ENCODE results near the gene RPS28.

GRCh38 chr19:8310342-8311055 lies 10.8 kb upstream of the RPS28 start:
- no peak for TF ChIP-seq CTCF (optimal IDR thresholded peaks at IDR 0.05 in 1 of 3, IDR thresholded peaks at IDR 0.05 in 1 of 3, conservative IDR thresholded peaks at IDR 0.05 in 1 of 3; ENCODE audit: extremely low read depth in 1 of 3, insufficient read depth in 2 of 3, low read length in 3 of 3)
- no peak for TF ChIP-seq EZH2 (IDR thresholded peaks at IDR 0.05; ENCODE audit: low read length)
